GM19328 (cell line): ENCODE results near the gene ARHGAP11A.
"Not testable (repeated sequence)": the region's sequence is repeated elsewhere in the genome, so short reads cannot be mapped to it uniquely, and the experiment has no call there.

Source experiments
- ATAC-seq: cut with Tn5 transposase; IDR thresholded peaks from one replicate; pipeline ENCODE4 v1.9.1; 2021; ENCODE audit warnings: mild to moderate bottlenecking, moderate library complexity; ENCODE audit not compliant: unreplicated experiment

Gene ARHGAP11A, protein sequence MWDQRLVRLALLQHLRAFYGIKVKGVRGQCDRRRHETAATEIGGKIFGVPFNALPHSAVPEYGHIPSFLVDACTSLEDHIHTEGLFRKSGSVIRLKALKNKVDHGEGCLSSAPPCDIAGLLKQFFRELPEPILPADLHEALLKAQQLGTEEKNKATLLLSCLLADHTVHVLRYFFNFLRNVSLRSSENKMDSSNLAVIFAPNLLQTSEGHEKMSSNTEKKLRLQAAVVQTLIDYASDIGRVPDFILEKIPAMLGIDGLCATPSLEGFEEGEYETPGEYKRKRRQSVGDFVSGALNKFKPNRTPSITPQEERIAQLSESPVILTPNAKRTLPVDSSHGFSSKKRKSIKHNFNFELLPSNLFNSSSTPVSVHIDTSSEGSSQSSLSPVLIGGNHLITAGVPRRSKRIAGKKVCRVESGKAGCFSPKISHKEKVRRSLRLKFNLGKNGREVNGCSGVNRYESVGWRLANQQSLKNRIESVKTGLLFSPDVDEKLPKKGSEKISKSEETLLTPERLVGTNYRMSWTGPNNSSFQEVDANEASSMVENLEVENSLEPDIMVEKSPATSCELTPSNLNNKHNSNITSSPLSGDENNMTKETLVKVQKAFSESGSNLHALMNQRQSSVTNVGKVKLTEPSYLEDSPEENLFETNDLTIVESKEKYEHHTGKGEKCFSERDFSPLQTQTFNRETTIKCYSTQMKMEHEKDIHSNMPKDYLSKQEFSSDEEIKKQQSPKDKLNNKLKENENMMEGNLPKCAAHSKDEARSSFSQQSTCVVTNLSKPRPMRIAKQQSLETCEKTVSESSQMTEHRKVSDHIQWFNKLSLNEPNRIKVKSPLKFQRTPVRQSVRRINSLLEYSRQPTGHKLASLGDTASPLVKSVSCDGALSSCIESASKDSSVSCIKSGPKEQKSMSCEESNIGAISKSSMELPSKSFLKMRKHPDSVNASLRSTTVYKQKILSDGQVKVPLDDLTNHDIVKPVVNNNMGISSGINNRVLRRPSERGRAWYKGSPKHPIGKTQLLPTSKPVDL

DNA sequence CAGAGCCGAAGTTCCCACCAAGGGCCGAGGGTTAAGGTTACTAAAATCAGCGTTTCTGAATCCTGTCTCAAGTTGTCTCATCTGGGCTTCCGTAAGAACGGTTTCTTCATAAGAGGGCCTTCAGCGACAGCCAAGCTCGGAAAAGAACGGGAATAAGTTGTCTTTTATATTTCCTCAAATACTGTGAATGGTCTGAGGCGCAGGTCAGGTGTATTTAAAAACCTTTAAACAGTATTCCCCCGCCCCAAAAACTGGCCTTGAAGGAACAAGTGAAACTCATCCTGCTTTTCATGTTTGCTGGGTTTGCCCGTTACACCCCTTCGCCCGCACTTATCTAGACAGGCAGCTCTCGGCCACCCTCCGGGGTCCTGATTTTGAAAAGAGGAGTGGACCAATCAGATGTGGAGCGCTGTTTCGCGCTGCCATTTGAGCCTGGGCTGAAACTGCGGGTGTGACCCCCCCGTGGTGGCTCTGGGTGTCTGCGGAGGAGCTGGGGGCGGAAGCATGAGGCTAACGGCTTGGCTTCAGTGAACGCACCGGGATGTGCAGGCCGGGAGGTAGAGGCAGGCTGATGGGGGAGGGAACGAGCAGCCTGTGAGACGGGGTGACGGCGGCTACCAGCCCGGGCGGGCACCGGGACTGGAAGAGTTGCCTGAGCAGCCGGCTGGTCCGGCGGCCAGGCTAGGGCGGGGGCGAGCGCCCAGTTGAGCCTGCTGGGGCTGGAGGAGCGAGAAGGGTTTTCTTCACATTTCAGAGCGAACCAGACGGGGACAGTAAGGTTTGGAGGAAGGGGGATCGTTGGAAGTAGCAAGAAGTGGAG is at the start of gene ARHGAP11A:
TSS of gene ARHGAP11A (plus strand) at position 454 of the 820 bp plus-strand sequence. CDS start 708 bp downstream, outside the sequence.
- ATAC-seq, result peak; percentile 68

DNA sequence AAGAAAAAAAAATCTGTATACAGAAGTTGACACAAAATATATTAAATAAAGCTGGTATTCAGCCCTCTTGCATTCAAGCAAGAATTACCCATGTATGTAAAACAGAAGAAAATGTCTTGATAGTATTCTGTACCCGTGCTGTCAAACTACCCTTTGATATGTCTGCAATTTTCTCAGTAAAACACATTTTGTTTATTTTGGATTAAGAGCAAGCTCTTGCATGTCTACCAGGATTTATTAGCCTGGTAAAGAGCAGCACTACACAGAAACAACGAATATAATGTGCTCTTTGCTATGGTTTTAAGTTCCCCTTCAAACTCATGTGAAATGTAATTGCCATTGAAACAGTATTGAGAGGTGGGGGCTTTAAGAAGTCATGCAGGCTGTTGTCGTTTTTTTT is 46.3 kb upstream of the ARHGAP11A start:
- ATAC-seq, result not testable (repeated sequence)

DNA sequence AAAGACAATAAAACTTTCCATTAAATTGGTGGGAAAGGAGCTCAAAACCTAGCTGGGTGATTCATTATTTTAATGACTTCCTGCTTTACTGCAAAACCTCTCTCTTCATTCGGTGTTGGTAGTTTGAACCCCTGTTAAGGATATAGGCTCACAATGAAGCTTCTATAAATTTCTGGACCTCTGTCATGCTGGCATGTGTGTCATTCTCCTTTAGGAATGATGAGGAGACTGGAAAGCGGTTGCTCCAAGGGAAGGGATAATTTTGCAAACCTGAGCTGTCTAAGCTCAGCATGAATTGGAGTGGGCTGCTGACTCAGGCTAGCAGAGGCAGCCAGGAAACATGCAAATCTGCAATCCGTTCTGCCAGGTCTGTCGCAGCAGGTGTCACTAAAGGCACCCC is 36.8 kb upstream of the ARHGAP11A start:
- not testable (repeated sequence) for ATAC-seq

DNA sequence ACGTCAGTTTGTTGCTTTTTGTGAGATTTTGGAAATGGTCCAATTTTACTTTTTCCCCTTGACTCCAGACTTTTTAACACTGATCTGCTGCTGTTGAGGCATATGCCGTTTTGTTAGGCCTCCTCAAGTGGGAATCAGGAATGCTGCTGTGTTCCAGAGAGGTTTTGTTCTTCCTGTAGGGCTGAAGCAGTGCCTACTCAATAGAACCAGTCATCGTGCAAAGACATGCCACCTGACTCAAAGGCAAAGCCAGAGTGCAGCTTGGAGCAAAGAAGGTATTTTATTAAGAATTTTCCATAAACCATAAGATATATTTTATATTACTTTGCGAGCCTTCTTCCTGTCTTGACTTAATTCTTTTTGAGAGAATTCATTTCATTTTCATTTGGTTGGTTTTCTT is 29.5 kb upstream of the ARHGAP11A start:
- not testable (repeated sequence) for ATAC-seq

DNA sequence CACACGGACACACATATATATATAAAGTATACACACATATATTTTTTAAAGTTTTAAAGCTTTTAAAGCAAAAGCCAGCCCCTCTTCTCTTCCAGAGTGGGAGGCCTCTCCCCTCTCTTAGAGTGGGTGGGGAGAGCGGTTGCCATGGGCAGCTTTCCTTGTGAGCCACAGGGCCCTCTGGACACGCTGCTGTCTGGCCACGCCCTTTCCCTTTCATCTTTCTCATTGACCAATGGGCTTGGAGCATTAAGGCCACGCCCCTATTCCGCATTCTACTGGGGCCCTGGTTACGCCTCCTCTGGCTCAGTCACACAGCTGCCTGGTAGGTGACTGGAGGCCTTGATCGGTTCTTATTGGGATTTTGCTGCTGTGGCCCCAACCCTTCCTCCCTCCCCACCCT is 22.2 kb upstream of the ARHGAP11A start, which contains the start of gene GOLGA8N:
TSS of gene GOLGA8N (plus strand) at position 306 of the 400 bp plus-strand sequence.
- not testable (repeated sequence) for ATAC-seq

DNA sequence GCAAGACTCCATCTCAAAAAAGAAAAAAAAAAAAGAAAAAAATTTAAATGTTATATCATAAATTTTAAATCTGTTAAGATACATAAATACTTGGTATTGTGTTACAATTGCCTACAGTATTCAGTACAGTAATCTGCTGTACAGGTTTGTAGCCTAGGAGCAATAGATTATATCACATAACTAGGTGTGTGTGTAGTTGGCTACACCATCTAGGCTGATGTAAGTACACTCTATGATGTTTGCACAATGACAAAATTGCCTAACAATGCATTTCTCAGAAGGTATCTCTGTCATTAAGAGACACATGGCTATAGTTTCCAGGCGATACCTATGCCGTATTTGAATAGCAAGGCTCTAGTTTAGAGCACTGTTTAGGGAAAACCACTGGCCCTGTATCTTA is 5.8 kb upstream of the ARHGAP11A start:
- ATAC-seq, result not testable (repeated sequence)

DNA sequence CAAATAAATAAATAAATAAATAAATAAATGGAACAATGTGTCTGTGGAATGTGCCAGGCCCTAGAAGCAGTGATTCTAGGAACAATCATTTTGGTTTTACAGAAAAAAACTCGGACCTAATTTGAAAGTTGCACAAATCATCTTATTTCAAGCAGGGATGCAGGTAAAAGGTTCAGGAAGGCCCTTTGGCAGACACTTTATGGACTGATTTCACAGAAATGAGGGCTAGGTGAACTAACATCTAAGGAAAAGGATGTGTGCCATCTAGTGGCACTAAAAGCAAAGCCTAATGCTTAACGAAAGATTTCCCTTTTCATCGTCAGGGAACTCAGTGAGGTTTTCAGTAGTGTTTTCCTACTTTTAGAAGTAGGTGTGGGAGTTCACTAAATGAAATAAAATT is 4.6 kb upstream of the ARHGAP11A start:
- ATAC-seq, result not testable (repeated sequence)

DNA sequence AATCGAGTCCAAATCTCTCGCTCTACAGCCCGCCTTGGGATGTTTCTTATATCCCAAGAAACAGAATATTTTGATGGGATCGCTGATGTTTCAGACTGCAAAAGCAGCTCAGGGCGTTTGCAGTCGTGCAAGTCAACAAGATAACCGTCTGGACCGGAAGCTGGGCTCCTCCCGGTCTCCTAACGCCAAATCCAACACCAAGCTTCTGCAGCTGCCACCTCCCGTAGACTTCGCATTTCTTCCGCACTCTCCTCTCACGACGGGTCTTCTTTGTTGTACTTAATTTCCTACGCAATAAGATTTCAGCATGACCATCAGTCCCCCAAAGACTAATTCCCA is 623 bp upstream of the ARHGAP11A start:
- ATAC-seq, result peak; percentile 25

DNA sequence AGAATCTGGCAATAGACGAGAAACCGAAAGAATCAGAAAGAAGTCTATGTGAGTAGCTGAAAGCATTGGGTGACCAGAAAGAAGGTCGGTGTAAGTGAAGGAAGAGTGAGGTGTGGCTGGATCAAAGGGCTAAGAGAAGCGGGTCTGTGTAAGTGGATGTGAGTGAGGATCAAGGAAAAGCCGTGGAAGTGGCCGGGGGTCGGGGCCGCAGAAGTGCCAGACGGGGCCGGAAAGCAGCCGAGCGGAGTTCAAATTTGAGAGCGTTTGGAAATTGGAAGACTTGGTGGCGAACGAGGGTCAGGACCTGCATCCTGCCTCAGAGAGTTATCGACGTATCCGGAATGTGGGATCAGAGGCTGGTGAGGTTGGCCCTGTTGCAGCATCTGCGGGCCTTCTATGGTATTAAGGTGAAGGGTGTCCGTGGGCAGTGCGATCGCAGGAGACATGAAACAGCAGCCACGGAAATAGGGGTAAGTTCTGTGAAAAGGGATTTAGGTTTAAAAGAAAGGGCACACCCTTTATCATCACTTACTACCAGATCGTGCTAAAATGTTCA is 645 bp downstream of the ARHGAP11A start:
- peak; percentile 22 for ATAC-seq

DNA sequence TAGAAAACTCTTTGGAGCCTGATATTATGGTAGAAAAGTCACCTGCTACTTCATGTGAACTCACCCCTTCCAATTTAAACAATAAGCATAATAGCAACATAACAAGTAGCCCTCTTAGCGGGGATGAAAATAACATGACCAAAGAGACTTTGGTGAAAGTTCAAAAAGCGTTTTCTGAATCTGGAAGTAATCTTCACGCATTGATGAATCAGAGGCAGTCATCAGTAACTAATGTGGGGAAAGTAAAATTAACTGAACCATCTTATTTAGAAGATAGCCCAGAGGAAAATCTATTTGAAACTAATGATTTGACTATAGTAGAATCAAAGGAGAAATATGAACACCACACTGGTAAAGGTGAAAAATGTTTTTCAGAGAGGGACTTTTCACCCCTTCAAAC is 21.1 kb downstream of the ARHGAP11A start:
- ATAC-seq, result no peak

DNA sequence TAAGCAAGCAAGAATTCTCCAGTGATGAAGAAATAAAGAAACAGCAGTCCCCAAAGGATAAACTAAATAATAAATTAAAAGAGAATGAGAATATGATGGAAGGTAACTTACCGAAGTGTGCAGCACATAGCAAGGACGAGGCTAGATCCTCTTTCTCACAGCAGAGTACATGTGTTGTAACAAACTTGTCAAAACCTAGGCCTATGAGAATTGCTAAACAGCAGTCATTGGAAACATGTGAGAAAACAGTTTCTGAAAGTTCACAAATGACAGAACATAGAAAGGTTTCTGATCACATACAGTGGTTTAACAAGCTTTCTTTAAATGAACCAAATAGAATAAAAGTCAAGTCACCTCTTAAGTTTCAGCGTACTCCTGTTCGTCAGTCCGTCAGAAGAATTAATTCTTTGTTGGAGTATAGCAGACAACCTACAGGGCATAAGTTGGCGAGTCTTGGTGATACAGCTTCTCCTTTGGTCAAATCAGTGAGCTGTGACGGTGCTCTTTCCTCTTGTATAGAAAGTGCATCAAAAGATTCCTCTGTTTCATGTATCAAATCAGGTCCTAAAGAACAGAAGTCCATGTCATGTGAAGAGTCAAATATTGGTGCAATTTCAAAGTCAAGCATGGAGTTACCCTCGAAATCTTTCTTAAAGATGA is 21.7 kb downstream of the ARHGAP11A start:
- ATAC-seq, result no peak

DNA sequence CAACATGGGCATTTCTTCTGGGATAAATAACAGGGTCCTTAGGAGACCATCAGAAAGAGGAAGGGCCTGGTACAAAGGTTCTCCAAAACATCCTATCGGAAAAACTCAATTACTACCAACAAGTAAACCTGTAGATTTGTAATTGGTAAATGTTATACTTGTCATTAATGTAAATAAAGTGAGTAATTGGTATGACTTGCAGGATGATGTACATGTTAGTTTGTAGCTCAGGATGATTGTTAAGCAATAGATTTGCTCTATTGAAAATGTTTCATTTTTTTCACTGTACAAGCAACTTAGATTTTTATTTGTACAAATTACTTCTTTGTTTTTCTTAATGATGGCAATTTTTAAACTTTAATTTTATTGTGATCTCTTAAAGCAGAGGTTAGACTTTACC is 22.4 kb downstream of the ARHGAP11A start:
- no peak for ATAC-seq

DNA sequence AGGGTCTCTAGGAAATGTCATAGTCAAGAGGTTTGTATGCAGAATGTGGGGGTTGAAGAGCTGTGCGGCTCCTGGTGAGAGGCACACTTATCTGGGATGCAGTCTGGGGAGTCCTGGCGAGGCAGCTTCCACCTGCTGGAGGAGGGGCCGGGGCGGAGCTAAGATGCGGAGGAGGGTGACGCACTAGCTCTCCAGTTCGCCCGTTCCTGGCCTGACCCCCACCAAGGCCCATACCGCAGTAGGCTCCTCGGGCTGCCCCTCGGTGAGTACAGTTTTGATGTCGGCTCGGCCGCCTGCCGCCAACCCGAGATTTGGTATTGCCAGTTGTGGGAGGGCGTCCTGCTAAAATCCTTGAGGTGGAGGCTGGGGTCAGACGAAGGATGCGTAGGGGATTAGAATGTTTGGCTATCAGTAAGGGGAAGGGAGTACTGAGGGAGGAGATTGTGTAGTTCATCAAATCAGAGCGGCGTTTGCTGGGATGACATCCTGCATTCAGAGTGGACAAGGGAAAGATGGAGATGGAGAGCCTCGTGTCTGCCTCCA is 26.3 kb downstream of the ARHGAP11A start, which contains the start of gene SCG5:
TSS of gene SCG5 (plus strand) at position 194 of the 543 bp plus-strand sequence. CDS start 1,883 bp downstream, outside the sequence.
- no peak for ATAC-seq

DNA sequence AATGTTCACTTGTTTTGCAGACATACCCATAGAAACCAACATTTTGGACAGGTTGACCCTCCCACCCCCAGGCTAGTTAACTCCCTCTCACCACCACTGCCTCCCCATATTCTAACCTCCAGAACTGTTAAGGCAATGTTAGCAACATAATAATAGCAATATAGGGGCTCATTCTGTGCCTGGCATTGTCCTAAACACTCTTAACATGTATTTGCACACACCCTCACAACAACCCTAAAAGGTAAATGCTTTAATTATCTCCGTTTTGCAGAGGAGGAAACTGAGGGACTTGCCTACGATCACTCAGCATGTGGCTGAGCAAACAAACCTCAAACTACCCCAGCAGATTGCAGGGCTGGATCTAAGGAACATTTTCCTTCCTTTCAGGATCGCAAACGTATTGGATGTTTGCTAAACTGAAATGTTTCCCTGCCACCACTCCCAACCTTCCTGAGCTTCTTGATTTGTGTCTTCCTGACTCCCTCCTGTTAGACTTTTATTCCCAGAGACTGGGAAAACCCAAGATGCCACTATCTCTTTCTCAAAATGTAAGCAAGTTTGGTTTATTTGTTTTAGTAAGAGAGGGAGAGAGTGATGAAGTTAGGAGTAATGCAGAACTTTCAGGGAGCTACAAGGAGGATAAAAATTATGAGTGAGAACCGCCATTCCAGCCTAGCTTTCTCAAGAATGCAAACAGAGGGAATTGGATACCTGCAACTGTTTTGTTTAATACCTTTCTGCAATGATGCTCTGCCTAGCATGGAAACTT is 27.5 kb downstream of the ARHGAP11A start:
- ATAC-seq, result no peak

DNA sequence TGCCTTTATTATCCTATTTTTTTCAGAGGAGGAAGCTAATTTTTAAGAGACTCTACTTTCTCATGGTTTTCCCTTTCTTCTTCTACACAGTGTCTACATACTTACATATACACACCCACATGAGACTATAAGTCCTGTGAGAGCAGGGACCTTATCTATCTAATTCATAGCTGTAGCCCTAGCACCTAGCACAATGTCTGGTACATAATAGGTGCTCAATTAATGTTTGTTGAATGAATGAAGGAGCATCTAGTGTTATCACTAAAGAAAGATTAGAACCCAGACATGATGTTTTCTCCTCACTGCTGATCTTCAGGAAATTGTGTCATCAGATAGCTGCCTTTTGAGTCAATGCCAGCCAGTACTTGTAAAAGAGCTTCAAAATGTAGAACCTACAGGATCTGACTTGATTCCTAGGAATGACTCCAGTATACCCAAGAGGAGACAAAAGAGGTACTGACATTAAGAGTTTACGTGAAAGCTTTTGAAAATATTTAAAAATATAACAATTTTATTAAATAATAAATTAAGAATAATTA is 28.7 kb downstream of the ARHGAP11A start:
- no peak for ATAC-seq

DNA sequence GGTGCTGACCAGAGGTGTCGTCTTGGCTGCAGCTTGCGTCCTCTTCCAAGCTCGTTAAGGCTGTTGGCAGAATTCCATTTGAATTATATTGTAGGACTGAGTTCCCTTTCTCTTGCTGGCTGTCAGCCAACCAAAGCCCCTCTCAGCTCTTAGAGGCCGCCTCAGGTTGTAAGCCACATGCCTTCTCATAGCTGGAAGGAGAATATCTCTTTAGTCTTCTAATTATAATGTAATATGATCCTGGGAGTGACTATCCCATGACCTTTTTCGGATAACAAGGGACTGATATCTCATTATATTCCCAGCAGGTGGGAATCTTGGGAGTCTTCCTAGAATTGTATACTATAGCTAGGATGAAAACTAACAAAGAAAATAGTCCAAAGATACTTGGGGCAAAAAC is 31.0 kb downstream of the ARHGAP11A start:
- no peak for ATAC-seq

DNA sequence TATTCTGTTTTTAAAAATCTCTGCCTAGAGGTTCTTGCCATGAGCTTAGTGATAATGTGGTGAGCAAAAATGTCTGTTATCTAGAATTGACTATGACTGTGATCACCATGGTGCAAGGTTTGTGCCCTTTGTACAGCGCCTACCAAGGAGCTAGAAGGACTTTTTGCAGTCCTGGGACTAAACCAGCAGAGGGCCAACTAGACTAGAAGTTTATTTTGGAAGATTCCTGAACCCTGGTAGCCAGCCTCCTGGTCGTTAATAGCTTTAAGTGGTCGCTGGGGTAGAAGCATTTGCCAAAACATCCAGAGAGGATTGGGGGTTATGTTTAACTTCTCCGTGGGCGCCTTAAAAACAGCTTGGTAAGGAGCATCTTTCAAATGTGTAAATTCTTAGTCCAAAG is 34.0 kb downstream of the ARHGAP11A start:
- ATAC-seq, result no peak

DNA sequence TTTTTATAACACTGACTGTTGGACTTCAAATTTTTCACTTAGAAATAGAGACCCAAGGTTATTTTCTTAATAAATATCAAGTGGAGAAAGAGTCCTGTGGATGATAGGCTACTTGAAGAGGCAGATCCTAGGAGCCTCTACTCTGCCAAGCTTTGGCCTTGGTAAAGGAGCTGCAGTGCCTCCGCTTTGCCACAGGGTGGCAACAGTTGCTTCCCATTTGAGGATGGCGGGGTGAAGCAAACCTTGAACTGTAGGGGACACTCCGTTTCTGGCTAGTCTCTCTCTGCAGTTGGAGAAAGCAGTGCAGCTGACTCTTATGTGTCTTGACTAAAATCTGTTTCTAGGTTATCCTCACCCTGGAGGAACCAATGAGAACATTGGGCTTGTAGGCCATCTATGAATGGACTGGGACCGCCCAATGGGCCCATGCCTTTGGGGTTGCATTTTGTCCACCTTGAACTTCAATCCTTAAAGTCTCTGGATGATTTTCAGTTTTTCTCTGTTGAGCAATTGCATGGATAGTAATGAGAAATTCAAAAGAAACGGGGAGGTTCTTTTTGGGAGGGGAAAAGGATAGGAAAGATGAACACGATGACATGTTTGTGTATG is 36.0 kb downstream of the ARHGAP11A start:
- peak; percentile 65 for ATAC-seq
